Breast epithelium (tissue), 3 donors: ENCODE data around the gene LYPD3.

Experiments used
- CTCF ChIP-seq, 3 donors: fragments of 450-650 bp; IDR thresholded peaks; one replicate each; pipeline ENCODE4 v1.5.1; 2016 to 2017; ENCODE audit warnings: antibody characterized with exemption in 3 of 3, mild to moderate bottlenecking in 3 of 3, moderate library complexity in 3 of 3
- POLR2A ChIP-seq: fragments of 450-650 bp; IDR thresholded peaks from one replicate; pipeline ENCODE4 v1.6.1; 2016; ENCODE audit warnings: antibody characterized with exemption, mild to moderate bottlenecking, moderate library complexity

- TF ChIP-seq CTCF (IDR thresholded peaks at IDR 0.05) (no peak), POLR2A (peak; percentile 14)
Measured at GRCh38 chr19:43462785-43463380, 2.5 kb downstream of the LYPD3 start.
